GM21737 (cell line): ENCODE measurements around the gene SLC35C1.
"Not testable (repeated sequence)": the region's sequence is repeated elsewhere in the genome, so short reads cannot be mapped to it uniquely, and the experiment has no call there.

Source experiments
- ATAC-seq: cut with Tn5 transposase; IDR thresholded peaks from one replicate; pipeline ENCODE4 v1.9.1; 2021; ENCODE audit warnings: mild to moderate bottlenecking, moderate library complexity; ENCODE audit not compliant: unreplicated experiment

The SLC35C1 gene

DNA sequence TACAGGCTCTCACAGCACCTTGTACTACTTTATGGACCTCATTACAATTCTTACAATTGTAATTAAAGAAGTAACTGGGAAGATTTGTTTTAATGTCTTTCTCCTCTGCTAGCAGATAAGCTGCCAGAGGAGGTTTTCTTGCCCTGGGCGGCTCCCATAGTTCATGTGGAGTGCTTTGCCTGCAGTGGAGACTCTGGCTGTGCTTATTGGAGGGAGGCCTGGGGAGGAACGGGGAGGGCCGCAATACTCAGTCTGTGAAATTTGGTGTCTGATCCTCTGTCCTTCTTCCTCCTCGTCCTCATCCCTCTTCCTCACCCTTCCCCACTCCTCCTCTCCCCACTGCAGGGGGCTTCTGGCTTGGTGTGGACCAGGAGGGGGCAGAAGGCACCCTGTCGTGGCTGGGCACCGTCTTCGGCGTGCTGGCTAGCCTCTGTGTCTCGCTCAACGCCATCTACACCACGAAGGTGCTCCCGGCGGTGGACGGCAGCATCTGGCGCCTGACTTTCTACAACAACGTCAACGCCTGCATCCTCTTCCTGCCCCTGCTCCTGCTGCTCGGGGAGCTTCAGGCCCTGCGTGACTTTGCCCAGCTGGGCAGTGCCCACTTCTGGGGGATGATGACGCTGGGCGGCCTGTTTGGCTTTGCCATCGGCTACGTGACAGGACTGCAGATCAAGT lies 5.6 kb downstream of the SLC35C1 start:
- ATAC-seq, result no peak

DNA sequence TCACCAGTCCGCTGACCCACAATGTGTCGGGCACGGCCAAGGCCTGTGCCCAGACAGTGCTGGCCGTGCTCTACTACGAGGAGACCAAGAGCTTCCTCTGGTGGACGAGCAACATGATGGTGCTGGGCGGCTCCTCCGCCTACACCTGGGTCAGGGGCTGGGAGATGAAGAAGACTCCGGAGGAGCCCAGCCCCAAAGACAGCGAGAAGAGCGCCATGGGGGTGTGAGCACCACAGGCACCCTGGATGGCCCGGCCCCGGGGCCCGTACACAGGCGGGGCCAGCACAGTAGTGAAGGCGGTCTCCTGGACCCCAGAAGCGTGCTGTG lies 6.1 kb downstream of the SLC35C1 start:
- ATAC-seq, result no peak

DNA sequence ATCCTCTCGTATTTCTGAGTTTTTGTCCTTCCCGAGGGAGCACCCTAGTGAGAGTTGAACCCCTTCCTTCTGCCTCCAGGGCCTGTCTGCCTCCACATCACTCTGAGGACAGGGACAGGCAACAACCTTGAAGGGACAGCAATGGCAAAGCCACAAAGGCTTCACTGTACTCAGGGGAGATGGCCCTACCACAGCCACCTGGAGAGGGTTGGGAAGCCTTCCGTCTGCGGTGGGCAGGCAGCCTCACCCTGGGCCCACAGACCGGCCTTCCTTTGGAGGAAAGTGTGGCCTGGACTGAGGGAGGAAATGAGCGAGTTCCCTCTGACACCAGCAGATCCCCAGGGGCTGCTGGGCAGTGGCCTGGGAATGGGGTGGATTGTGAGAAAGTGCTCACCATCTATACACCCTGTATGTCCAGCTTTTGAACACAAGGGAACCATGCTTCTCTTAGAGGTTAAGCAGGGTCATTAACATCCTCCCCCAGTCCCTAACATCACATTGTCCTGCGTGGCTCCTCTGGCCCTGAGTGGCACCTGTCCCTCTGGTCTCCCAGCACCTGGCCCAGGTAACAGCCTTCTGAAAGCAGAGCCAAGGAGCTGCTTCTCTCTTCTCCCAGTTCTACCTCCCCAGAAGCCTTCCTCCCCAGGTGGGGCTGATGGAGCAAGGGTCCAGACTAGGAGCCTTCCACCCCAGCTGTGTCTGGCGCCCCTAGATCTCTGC lies 6.8 kb downstream of the SLC35C1 start:
- no peak for ATAC-seq

DNA sequence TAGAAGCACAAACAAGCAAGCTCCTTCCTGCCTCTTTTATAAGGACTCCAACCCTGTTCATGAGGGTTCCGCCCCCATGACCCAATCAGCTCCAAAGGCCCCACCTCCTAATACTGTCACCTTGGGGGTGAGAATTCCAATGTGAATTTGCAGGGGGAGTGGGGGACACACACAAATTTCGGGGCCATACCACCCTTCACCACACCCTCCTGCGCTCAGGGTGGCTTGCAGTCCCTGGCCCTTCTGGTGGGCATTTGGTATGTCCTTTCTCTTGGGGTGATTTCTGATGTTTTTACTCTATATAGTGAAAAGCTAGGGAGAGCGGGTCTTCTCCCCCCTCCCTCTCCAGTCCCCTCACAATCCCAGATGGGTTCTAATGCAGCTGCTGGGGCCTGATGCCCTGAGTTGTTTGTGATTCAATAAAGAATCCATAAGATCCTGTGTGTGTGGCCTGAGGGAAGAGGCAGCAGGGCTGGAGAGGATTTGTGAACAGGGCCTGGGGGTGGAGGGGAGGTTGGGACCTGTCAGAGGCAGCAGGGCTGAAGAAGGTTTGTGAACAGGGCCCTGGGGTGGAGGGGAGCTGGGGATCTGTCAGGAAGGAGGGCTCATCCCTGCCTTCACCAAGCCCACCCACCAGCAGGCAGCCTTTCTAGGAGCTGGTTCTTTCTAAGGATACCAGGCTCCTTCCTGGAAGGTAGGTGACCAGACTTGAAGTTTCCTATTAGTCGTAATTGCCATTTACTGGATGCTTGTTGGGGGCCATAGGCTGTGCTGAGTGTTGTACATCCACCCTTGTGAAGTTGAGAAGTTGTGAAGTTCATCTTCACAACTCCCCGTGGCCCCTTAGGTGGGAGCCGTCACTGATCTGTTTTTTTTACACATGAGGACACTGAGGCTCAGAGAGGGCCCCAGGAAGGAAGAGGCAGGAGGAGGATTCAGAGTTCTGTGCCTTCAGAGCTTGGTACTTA lies 7.9 kb downstream of the SLC35C1 start:
- ATAC-seq, result no peak

DNA sequence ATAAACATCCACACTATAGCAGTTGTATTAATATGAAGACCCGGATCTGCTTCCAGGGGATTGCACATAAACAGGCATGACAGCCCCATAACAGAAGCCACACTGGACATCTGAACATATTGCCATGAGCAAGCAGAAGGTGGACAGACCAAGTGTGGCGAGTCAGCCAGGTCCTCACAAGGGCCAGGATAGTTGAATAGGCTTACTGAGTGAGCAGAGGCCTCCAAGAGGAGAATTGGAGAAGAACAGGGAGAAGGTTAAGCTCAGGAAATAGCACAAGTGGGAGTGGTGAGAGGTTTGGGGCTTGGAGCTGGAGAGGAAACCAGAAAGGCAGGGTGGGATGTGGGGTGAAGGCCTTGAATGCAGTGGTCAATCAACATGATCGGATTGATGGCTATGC lies 10.8 kb downstream of the SLC35C1 start:
- no peak for ATAC-seq

DNA sequence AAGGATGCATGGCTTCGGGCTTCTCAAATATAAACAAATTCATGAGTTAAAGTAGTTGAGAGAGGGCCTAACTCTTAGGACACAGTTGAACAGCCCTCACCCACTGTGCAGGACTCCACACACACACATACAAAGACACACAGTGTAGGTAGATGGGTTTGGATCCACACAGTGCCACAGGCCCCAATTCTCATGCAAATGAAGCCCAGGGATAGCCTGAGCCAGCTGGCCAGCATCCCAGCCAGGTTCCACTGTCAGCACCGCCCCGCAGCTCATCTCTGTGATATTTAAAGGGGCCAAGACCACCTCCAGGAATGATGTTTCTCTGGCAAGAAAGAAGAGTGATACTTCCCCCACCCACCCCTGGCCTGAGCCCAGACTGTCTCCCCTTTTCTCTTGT lies 11.7 kb downstream of the SLC35C1 start:
- no peak for ATAC-seq

DNA sequence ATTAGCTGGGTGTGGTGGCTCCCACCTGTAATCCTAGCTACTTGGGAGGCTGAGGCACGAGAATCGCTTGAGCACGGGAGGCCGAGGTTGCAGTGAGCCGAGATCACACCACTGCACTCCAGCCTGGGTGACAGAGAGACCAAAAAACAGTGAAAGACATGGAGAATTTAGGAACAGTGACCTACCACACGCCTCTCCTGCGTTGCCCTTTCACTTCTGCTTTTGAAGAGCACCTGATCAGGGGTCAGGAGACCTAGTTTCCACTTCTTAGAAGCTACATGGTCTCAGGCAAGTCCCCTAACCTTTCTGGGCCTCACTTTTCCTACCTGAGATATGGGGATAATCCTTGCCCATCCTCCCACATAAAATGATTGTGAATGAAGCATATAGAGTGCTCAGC lies 12.2 kb downstream of the SLC35C1 start:
- no peak for ATAC-seq

GRCh38 chr11:45818961-45819605 lies 14.1 kb downstream of the SLC35C1 start:
- no peak for ATAC-seq

DNA sequence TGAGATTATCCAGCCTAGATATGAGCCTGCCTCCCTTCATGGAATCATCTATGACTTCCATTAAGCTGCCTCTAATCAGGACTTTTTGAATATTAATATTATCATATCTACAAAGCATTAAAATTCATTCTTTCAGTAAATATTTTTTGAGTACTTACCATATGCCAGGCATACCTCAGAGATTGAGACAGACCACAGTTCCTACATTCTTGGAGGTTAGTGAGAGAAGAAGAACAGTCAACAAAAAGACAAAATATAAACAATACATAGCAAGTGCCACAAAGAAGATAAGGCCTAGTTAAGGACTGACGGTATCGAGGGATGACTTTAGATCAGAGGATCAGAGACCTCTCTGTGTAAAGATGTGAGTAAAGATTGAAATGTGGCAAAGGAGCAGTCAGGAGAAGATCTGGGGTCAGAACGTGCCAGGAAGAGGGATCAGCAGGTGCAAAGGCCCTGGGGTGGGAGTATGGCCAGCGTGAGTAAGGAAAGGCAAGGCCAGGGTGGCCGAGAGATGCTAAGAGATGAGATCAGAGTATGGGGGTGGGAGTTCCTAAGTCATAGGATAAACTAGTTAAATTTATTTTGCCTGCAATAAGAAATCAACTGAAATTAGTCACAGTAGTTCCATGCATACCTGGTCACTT lies 15.4 kb downstream of the SLC35C1 start:
- ATAC-seq, result no peak

DNA sequence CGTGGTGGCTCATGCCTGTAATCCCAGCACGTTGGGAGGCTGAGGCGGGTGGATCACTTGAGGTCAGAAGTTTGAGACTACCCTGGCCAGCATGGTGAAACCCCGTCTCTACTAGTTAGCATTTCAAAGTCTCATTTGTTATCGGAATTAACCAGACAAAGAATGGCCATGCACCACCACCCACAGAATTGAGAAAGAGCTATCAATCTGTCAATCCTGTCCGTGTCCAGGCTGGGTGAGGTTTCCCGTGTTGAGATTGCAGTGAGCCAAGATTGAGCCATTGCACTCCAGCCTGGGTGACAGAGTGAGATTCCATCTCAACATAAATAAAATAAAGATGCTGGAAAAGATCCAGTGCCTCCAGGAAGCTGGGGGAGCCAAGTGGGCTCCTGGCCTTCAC lies 21.5 kb downstream of the SLC35C1 start:
- ATAC-seq, result not testable (repeated sequence)

DNA sequence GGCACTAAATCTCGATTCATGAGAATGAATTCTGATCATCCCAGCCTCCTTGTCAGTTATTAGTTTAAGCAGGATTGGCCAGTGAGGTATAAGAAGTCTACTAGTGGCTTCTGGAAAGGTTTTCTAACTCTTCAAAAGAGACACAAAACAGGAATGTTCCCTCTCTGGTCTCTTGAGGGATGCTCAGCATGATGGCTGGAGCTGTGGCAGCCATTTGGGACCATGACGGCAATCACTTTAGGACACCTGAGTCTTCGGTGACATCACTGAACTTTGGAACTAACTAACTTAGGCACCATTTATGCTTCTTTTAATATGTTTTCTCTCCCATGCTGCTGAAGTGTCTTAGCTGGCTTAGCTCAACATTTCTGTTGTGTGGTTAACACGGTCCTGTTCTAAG lies 22.2 kb downstream of the SLC35C1 start:
- ATAC-seq, result no peak

- ATAC-seq, result no peak
Measured at GRCh38 chr11:45828996-45829395, 24.0 kb downstream of the SLC35C1 start.

GRCh38 chr11:45830596-45830995 lies 25.6 kb downstream of the SLC35C1 start:
- ATAC-seq, result no peak

DNA sequence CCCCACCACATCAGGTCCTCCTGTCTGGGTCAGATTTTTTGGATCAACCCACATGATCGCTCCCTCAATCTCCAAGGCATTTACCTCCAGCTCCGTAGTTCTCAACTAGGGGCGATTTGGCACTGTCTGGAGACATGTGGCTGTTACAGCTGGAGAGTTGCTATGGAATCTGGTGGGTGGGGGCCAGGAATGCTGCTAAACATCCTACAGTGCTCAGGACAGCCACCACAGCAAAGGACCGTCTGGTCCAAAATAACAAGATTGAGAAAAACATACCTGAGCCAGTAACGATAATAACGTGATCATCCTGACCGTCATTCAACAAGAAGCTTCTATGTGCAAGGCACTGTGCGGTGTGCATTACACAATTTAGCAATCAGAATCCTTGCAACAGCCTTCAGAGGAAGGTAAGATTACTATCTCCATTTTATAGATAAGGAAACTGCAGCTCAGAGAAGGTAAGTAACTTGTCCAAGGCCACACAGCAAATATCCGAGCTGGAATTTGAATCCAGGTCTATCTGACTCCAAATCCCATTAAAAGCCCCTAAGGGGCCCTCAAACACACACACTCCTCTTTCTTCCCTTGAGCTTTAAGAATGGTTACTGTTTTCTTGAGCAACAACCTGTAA lies 28.0 kb downstream of the SLC35C1 start:
- no peak for ATAC-seq

DNA sequence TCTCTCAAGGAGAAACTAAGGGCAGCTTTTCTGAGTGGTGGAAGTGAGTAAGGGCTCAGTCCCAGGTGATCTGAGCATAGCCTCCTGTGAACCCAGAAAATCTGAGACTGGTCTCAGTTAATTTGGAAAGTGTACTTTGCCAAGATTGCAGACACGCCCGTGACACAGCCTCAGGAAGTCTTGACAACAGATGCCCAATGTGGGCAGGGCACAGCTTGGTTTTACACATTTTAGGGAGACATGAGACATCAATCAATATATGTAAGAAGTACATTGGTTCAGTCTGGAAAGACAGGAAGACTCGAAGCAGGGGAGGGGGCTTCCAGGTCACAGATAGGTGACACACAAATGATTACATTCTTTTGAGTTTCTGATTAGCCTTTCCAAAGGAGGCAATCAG lies 28.8 kb downstream of the SLC35C1 start:
- ATAC-seq, result no peak

GRCh38 chr11:45834298-45834756 lies 29.4 kb downstream of the SLC35C1 start:
- no peak for ATAC-seq

- ATAC-seq, result no peak
Measured at GRCh38 chr11:45839204-45839603, 34.3 kb downstream of the SLC35C1 start.

GRCh38 chr11:45840251-45840650 lies 35.3 kb downstream of the SLC35C1 start:
- not testable (repeated sequence) for ATAC-seq

DNA sequence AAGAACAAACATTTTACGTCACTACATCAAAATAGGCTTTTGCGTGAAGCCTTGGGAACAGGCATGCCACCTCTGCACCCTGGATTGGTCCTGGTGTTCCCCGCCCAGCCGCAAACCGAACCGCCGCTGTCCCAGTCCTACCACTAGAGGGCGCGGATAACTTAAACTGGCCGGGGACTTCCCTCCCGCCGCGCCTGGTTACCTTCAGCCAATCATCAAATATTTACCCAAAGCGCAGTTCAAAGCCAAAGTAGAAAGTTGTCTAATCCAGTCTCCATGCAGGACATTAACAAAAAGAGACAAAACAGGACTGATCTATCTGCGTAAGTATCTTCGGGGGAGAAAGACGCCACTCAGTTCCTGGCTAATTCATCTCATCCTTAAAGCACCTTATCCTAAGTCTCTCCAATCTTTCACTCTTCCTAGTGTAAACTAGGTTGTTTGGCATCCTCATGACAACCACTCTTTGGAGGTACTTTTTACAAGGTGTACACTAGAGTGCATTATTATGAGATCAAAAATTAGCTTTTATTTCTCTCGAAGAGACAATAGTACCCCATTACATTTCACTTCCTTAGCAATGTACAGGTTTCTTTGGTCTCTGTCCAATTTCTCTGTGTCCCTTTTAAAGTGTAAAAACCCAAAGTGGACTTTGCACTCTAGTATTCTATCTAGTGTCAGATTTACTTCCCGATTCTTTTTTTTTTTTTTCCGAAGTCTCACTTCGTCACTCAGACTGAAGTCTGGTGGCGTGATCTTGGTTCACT lies 38.4 kb downstream of the SLC35C1 start:
- no peak for ATAC-seq
